GM12878 (cell line): ENCODE data around the gene PACSIN3. TPM values are rescaled to one million over a fixed set of nuclear protein-coding genes. Genes with fewer than 3 reads are reported as not detected.

Experiments
- ATAC-seq: fragments of 200-7000 bp; cut with Tn5 transposase; 3 replicates; pipeline ENCODE4 v1.9.1; 2020; ENCODE audit warnings: mild to moderate bottlenecking, moderate library complexity
- BruUV-seq: library from RNA; stranded (reverse); fragments of 400-500 nt; replicated peaks from 2 replicates; lab custom pipeline; 2021; lab: Mats Ljungman, UMichigan
- CTCF ChIA-PET: fragments of 300-600 bp; sonication (Branson Sonifier 250); formaldehyde crosslinking; extraction: SDS; loops from one replicate; lab custom pipeline; 2021; ENCODE audit warnings: inconsistent platforms; lab: Yijun Ruan, JAX
- POLR2A ChIA-PET: fragments of 350-600 bp; formaldehyde crosslinking; extraction: SDS; loops from one replicate; lab custom pipeline; 2021; ENCODE audit warnings: inconsistent platforms; lab: Charles Lee
- RAD21 ChIA-PET: fragments of 300-600 bp; sonication (Branson Sonifier 250); formaldehyde crosslinking; loops from one replicate; lab custom pipeline; 2023; ENCODE audit warnings: antibody characterized with exemption; ENCODE audit not compliant: unreplicated experiment; lab: Charles Lee
- SMC1A ChIA-PET: fragments of 300-600 bp; sonication (Branson Sonifier 250); formaldehyde crosslinking; loops from one replicate; lab custom pipeline; 2023; ENCODE audit not compliant: unreplicated experiment, uncharacterized antibody; lab: Charles Lee
- DNase-seq: peaks from one replicate; pipeline ENCODE4 v3.0.0-alpha.2; 2011; ENCODE audit warnings: low read depth, low spot score
- FAIRE-seq: peaks from 3 replicates; lab custom pipeline; 2011; peaks lifted over from hg19 to GRCh38; lab: Jason Lieb, UNC
- H2AFZ ChIP-seq: 2 replicates; pipeline ENCODE4 v1.6.0; 2011; ENCODE audit warnings: low read depth, low read length, control low read depth; ENCODE audit not compliant: control insufficient read depth
- H3K27ac ChIP-seq: 2 replicates; pipeline ENCODE4 v1.5.1; 2011; ENCODE audit warnings: control low read depth; ENCODE audit not compliant: control insufficient read depth, insufficient read depth
- H3K27me3 ChIP-seq, 2 experiments: replicated peaks in 1 of 2; 2 replicates each; pipeline versions ENCODE4 v1.6.0 to v1.6.1; 2011; ENCODE audit warnings: low read length in 1 of 2; ENCODE audit not compliant: control insufficient read depth in 2 of 2, insufficient read depth in 2 of 2
- H3K36me3 ChIP-seq, 2 experiments: 2 replicates each; pipeline ENCODE4 v1.5.1; 2011; ENCODE audit warnings: low read length in 1 of 2; ENCODE audit not compliant: control insufficient read depth in 2 of 2, insufficient read depth in 2 of 2
- H3K4me1 ChIP-seq: 2 replicates; pipeline ENCODE4 v1.6.1; 2011; ENCODE audit warnings: mild to moderate bottlenecking, low read length, moderate library complexity, mixed read lengths; ENCODE audit not compliant: control insufficient read depth, insufficient read depth
- H3K4me2 ChIP-seq: 2 replicates; pipeline ENCODE4 v1.6.0; 2011; ENCODE audit warnings: control low read depth; ENCODE audit not compliant: control insufficient read depth, insufficient read depth
- H3K4me3 ChIP-seq: fragments of 200-600 bp; sonication (generic); 2 replicates; pipeline ENCODE4 v1.5.1; 2016
- H3K79me2 ChIP-seq: 2 replicates; pipeline ENCODE4 v1.6.0; 2011; ENCODE audit warnings: low read length; ENCODE audit not compliant: control insufficient read depth, insufficient read depth
- H3K9ac ChIP-seq: 2 replicates; pipeline ENCODE4 v1.8.0; 2011; ENCODE audit warnings: low read length, control low read depth, mixed read lengths; ENCODE audit not compliant: control insufficient read depth, insufficient read depth
- H3K9me3 ChIP-seq: replicated peaks from 3 replicates; pipeline ENCODE4 v1.5.1; 2011; ENCODE audit warnings: mild to moderate bottlenecking, low read length; ENCODE audit not compliant: control insufficient read depth, insufficient read depth
- H4K20me1 ChIP-seq: 2 replicates; pipeline ENCODE4 v1.6.0; 2011; ENCODE audit not compliant: control insufficient read depth, insufficient read depth
- CREM ChIP-seq: IDR thresholded peaks from 2 replicates; pipeline ENCODE4 v1.6.1; 2014; ENCODE audit warnings: antibody characterized with exemption, low read depth
- IRF4 ChIP-seq: IDR thresholded peaks from 2 replicates; pipeline ENCODE4 v1.6.1; 2011; ENCODE audit warnings: low read depth, low read length
- JUNB ChIP-seq: IDR thresholded peaks from 2 replicates; pipeline ENCODE4 v1.6.1; 2016; ENCODE audit warnings: antibody characterized with exemption, mild to moderate bottlenecking
- KAT2A ChIP-seq: conservative IDR thresholded peaks from 2 replicates; pipeline ENCODE4 v1.6.1; 2011; ENCODE audit warnings: low read depth, low read length; ENCODE audit not compliant: control insufficient read depth
- LARP7 ChIP-seq: fragments of 450-650 bp; IDR thresholded peaks from 2 replicates; pipeline ENCODE4 v1.6.1; 2017; ENCODE audit warnings: mild to moderate bottlenecking
- PAX5 ChIP-seq: IDR thresholded peaks from 2 replicates; pipeline ENCODE4 v1.6.1; 2011; ENCODE audit warnings: low read depth, low read length, borderline replicate concordance
- RUNX3 ChIP-seq: IDR thresholded peaks from 2 replicates; pipeline ENCODE4 v1.6.1; 2012; ENCODE audit warnings: low read length, inconsistent platforms
- SMAD5 ChIP-seq: IDR thresholded peaks from 2 replicates; pipeline ENCODE4 v1.6.1; 2016; ENCODE audit warnings: antibody characterized with exemption, low read depth
- TCF7 ChIP-seq: IDR thresholded peaks from 2 replicates; pipeline ENCODE4 v1.6.1; 2014; ENCODE audit warnings: antibody characterized with exemption, borderline replicate concordance
- ZBED1 ChIP-seq: IDR thresholded peaks from 2 replicates; pipeline ENCODE4 v1.6.1; 2016; ENCODE audit warnings: borderline replicate concordance
- ZNF207 ChIP-seq: fragments of 450-650 bp; IDR thresholded peaks from 2 replicates; pipeline ENCODE4 v1.6.1; 2014; ENCODE audit warnings: antibody characterized with exemption, mild to moderate bottlenecking, borderline replicate concordance
- ZZZ3 ChIP-seq: IDR thresholded peaks from 2 replicates; pipeline ENCODE4 v1.6.1; 2011; ENCODE audit warnings: low read depth; ENCODE audit not compliant: control insufficient read depth, insufficient read length
- WGBS: methylation state at CpG from one replicate; pipeline ENCODE4 v1.1.6; 2016; ENCODE audit warnings: low lambda C conversion rate; ENCODE audit not compliant: insufficient replicate concordance, insufficient coverage; ENCODE audit errors: missing lambda C conversion rate; 5-methylcytosine and 5-hydroxymethylcytosine counted together
- in situ Hi-C: fragments of 300-500 bp; cut with MboI; formaldehyde crosslinking; loops from 9 replicates; pipeline ENCODE4 v1.14.3; 2018; ENCODE audit warnings: mixed read lengths
- intact Hi-C: fragments of 100-400 bp; cut with micrococcal nuclease; formaldehyde crosslinking; loops from one replicate; pipeline ENCODE4 v1.14.2; 2022; ENCODE audit not compliant: unreplicated experiment
- polyA plus RNA-seq, 11 experiments: library from polyadenylated mRNA; depleted of rRNA in 4 of 11; unstranded in 6 of 11; stranded (reverse) in 5 of 11; fragments of >200 nt; fragmentation: Nextera tagmentation in 4 of 11; fragmentation: Illumina TruSeq in 1 of 11; extraction: Ambion mirVana in 4 of 11; extraction: Trizol in 1 of 11; gene quantifications; 1 replicate in 1 of 11; 2 replicates in 10 of 11; pipeline versions ENCODE4 v1.2.1 to v1.2.3, GENCODE V29; 2011 to 2016; ENCODE audit warnings: inconsistent platforms in 2 of 11, missing spikeins in 2 of 11, low read depth in 1 of 11
- total RNA-seq, 4 experiments: library from RNA; depleted of rRNA in 3 of 4; stranded (reverse); fragments of >200 nt in 3 of 4; fragmentation: Illumina TruSeq in 1 of 4; extraction: Trizol in 1 of 4; gene quantifications; 2 replicates each; pipeline versions ENCODE4 v1.2.1 to v1.2.3, GENCODE V29; 2013 to 2021
- TF ChIP-seq, protein P1 (sequence below): IDR thresholded peaks from 2 replicates; pipeline ENCODE4 v1.6.1; 2012; ENCODE audit warnings: low read length, inconsistent platforms
- TF ChIP-seq, protein P2 (sequence below): IDR thresholded peaks from 2 replicates; pipeline ENCODE4 v1.6.1; 2011; ENCODE audit warnings: borderline replicate concordance, low read depth, mild to moderate bottlenecking, moderate library complexity, mixed read lengths, low read length; ENCODE audit not compliant: insufficient read depth; ENCODE audit errors: extremely low read length
- TF ChIP-seq, protein P3 (sequence below): fragments of 450-650 bp; IDR thresholded peaks from 2 replicates; pipeline ENCODE4 v1.6.1; 2017; ENCODE audit warnings: mild to moderate bottlenecking, low read depth, inconsistent platforms; ENCODE audit not compliant: poor library complexity, severe bottlenecking
- TF ChIP-seq, protein P4 (sequence below): fragments of 450-650 bp; IDR thresholded peaks from 2 replicates; pipeline ENCODE4 v1.6.1; 2016; ENCODE audit warnings: mild to moderate bottlenecking
- TF ChIP-seq, protein P5 (sequence below): fragments of 450-650 bp; IDR thresholded peaks from 2 replicates; pipeline ENCODE4 v1.6.1; 2017; ENCODE audit warnings: mild to moderate bottlenecking

PACSIN3 gene
- total and polyA plus RNA-seq, 10 of the 15 experiments (the other 5 are each of a cell fraction or from before 2014, with no cell fraction given), result 0.05 to 0.82 (median 0.22) TPM; not detected in 1

DNA sequence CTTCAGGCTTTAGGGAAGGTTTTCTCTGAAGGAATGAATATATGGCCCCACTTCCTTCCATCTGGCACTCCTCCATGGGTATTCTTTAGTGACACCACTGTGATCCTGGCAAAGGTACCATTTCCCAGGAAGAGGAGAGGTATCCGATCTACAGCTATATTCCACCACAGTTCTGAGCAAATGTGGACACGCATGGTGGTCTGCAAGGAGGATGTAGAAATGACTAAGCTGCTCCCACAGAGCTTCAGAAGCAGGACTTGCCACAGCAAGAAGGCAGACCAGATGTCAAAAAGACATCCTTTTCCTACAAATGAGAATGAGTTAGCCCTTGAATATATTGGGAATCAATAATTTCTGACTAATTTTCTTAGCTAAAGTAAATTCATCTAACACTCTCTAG, 55.1 kb downstream of the PACSIN3 start:
- no peak overlapping the region for H3K4me3 ChIP-seq
- FAIRE-seq (no peak), ATAC-seq (no peak), DNase-seq (no peak)
- no peaks in the 10 kb centered on the region for H3K27me3 ChIP-seq
- H4K20me1 ChIP-seq, result no peaks in the 10 kb centered on the region
- no peak overlapping the region for H3K9ac ChIP-seq
- no peaks in the 10 kb centered on the region for H3K79me2 ChIP-seq
- ChIA-PET RAD21 (interaction anchor here (0.6 to 2.1 kb wide), 3 partner anchors 15 to 110 kb away, joined by 3 to 6 read pairs (median 4); no protein-coding TSS in a partner anchor), SMC1A (interaction anchor here (0.8 to 1.3 kb wide), 4 partner anchors 10 to 21 kb away, joined by 3 to 7 read pairs (median 4); no protein-coding TSS in a partner anchor), CTCF (interaction anchor here (0.9 to 1.7 kb wide), 5 partner anchors 9 to 149 kb away, joined by 4 to 6 read pairs (median 5); no protein-coding TSS in a partner anchor), POLR2A (interaction anchor here (0.6 kb wide), 1 partner anchor 436 kb away, joined by 3 read pairs; no protein-coding TSS in a partner anchor)
- no peak overlapping the region for H3K27ac ChIP-seq
- H3K36me3 ChIP-seq, result no peaks in the 10 kb centered on the region
- intact Hi-C loops, result no loop called here
- H3K4me2 ChIP-seq, result 0 out of 2 replicates have a peak overlapping the region, but pooled peaks have one; percentile 9
- H2AFZ ChIP-seq, result no peak overlapping the region
- peaks cover 7% of the 10 kb centered on the region; the same call in 1 of the 2 replicates for H3K4me1 ChIP-seq
- in situ Hi-C loops, result no loop called here
- no peaks in the 10 kb centered on the region for H3K9me3 ChIP-seq
- 2% methylated on average over 2 of the region's 2 CpGs for WGBS
- BruUV-seq, result no TSS peak
- TF ChIP-seq ZZZ3, result no peak
- TF ChIP-seq, protein P1, sequence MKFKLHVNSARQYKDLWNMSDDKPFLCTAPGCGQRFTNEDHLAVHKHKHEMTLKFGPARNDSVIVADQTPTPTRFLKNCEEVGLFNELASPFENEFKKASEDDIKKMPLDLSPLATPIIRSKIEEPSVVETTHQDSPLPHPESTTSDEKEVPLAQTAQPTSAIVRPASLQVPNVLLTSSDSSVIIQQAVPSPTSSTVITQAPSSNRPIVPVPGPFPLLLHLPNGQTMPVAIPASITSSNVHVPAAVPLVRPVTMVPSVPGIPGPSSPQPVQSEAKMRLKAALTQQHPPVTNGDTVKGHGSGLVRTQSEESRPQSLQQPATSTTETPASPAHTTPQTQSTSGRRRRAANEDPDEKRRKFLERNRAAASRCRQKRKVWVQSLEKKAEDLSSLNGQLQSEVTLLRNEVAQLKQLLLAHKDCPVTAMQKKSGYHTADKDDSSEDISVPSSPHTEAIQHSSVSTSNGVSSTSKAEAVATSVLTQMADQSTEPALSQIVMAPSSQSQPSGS, result no peak
- TF ChIP-seq, protein P2, sequence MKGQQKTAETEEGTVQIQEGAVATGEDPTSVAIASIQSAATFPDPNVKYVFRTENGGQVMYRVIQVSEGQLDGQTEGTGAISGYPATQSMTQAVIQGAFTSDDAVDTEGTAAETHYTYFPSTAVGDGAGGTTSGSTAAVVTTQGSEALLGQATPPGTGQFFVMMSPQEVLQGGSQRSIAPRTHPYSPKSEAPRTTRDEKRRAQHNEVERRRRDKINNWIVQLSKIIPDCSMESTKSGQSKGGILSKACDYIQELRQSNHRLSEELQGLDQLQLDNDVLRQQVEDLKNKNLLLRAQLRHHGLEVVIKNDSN, result no peak
- TF ChIP-seq, protein P3, sequence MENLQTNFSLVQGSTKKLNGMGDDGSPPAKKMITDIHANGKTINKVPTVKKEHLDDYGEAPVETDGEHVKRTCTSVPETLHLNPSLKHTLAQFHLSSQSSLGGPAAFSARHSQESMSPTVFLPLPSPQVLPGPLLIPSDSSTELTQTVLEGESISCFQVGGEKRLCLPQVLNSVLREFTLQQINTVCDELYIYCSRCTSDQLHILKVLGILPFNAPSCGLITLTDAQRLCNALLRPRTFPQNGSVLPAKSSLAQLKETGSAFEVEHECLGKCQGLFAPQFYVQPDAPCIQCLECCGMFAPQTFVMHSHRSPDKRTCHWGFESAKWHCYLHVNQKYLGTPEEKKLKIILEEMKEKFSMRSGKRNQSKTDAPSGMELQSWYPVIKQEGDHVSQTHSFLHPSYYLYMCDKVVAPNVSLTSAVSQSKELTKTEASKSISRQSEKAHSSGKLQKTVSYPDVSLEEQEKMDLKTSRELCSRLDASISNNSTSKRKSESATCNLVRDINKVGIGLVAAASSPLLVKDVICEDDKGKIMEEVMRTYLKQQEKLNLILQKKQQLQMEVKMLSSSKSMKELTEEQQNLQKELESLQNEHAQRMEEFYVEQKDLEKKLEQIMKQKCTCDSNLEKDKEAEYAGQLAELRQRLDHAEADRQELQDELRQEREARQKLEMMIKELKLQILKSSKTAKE, result no peak
- TF ChIP-seq, protein P4, sequence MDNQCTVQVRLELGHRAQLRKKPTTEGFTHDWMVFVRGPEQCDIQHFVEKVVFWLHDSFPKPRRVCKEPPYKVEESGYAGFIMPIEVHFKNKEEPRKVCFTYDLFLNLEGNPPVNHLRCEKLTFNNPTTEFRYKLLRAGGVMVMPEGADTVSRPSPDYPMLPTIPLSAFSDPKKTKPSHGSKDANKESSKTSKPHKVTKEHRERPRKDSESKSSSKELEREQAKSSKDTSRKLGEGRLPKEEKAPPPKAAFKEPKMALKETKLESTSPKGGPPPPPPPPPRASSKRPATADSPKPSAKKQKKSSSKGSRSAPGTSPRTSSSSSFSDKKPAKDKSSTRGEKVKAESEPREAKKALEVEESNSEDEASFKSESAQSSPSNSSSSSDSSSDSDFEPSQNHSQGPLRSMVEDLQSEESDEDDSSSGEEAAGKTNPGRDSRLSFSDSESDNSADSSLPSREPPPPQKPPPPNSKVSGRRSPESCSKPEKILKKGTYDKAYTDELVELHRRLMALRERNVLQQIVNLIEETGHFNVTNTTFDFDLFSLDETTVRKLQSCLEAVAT, result no peak
- TF ChIP-seq SMAD5, result no peak
- TF ChIP-seq RUNX3, result peak; percentile 70
- 0 out of 2 replicates have a peak, but pooled peaks have one; percentile 34 for TF ChIP-seq IRF4
- TF ChIP-seq TCF7, result no peak
- no peak for TF ChIP-seq KAT2A
- TF ChIP-seq PAX5, result peak; percentile 74; the same call in 1 of the 2 replicates
- peak; percentile 30; the same call in 1 of the 2 replicates for TF ChIP-seq CREM
- no peak for TF ChIP-seq LARP7
- TF ChIP-seq ZBED1, result no peak
- peak; percentile 65; the same call in 1 of the 2 replicates for TF ChIP-seq JUNB
- no peak for TF ChIP-seq ZNF207
- TF ChIP-seq, protein P5, sequence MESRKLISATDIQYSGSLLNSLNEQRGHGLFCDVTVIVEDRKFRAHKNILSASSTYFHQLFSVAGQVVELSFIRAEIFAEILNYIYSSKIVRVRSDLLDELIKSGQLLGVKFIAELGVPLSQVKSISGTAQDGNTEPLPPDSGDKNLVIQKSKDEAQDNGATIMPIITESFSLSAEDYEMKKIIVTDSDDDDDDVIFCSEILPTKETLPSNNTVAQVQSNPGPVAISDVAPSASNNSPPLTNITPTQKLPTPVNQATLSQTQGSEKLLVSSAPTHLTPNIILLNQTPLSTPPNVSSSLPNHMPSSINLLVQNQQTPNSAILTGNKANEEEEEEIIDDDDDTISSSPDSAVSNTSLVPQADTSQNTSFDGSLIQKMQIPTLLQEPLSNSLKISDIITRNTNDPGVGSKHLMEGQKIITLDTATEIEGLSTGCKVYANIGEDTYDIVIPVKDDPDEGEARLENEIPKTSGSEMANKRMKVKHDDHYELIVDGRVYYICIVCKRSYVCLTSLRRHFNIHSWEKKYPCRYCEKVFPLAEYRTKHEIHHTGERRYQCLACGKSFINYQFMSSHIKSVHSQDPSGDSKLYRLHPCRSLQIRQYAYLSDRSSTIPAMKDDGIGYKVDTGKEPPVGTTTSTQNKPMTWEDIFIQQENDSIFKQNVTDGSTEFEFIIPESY, result no peak
